Measurements from ENCODE around the gene ZNF28. TPM values are rescaled to one million over a fixed set of nuclear protein-coding genes. Genes with fewer than 3 reads are reported as not detected.
"Not testable (repeated sequence)": the region's sequence is repeated elsewhere in the genome, so short reads cannot be mapped to it uniquely, and the experiment has no call there.

ZNF28 gene
- total RNA-seq, 2 donors from 2014 or later = 10.2 to 11.6 TPM

- no peak overlapping the region for H3K27ac Mint-ChIP-seq
- no peak for DNase-seq
- H3K4me1 Mint-ChIP-seq = peaks cover 2% of the 10 kb centered on the region
- H3K9me3 ChIP-seq (ENCODE audit: control insufficient read depth, low read length, poor library complexity, severe bottlenecking) = peaks cover 6% of the 10 kb centered on the region
- H3K36me3 Mint-ChIP-seq (ENCODE audit: low read depth) = peaks cover 8% of the 10 kb centered on the region
- H3K27me3 Mint-ChIP-seq = no peaks in the 10 kb centered on the region
- no peak overlapping the region for H3K4me3 Mint-ChIP-seq
- no peak for ATAC-seq
Measured at GRCh38 chr19:52809801-52810200, 11.6 kb downstream of the ZNF28 start.

DNA sequence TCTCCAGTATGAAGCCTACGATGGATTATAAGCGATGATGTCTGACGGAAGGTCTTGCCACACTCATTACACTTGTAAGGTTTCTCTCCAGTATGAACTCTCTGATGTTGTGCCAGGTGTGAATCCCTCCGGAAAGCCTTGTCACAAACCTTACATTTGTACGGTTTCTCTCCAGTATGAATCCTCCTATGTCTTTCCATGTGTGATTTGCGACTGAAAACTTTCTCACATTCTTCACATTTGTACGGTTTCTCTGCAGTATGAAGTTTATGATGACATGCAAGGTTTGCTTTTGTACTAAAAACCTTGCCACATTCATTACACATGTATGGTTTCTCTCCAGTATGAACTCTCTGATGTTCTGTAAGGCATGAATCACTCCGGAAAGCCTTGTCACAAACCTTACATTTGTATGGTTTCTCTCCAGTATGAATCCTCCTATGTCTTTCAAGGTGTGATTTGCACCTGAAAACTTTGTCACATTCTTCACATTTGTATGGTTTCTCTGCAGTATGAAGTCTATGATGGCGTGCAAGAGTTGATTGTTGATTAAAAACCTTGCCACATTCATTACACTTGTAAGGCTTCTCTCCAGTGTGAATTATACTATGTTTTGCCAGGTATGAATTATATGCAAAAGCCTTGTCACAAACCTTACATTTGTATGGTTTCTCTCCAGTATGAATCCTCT, 21.3 kb downstream of the ZNF28 start:
- not testable (repeated sequence) for ATAC-seq, DNase-seq, H3K27ac Mint-ChIP-seq, H3K27me3 Mint-ChIP-seq, H3K4me3 Mint-ChIP-seq, H3K4me1 Mint-ChIP-seq
- H3K36me3 Mint-ChIP-seq (ENCODE audit: low read depth) = peaks cover 11% of the 10 kb centered on the region
- H3K9me3 ChIP-seq (ENCODE audit: control insufficient read depth, low read length, poor library complexity, severe bottlenecking) = peaks cover 65% of the 10 kb centered on the region

GRCh38 chr19:52789440-52789839, 32.0 kb downstream of the ZNF28 start:
- Mint-ChIP-seq H3K36me3 (ENCODE audit: low read depth) (no peaks in the 10 kb centered on the region), H3K27ac (no peak overlapping the region), H3K4me1 (peaks cover 15% of the 10 kb centered on the region), H3K27me3 (no peaks in the 10 kb centered on the region), H3K4me3 (no peak overlapping the region)
- H3K9me3 ChIP-seq (ENCODE audit: control insufficient read depth, low read length, poor library complexity, severe bottlenecking) = peaks cover 4% of the 10 kb centered on the region
- DNase-seq = no peak
- ATAC-seq = no peak

DNA sequence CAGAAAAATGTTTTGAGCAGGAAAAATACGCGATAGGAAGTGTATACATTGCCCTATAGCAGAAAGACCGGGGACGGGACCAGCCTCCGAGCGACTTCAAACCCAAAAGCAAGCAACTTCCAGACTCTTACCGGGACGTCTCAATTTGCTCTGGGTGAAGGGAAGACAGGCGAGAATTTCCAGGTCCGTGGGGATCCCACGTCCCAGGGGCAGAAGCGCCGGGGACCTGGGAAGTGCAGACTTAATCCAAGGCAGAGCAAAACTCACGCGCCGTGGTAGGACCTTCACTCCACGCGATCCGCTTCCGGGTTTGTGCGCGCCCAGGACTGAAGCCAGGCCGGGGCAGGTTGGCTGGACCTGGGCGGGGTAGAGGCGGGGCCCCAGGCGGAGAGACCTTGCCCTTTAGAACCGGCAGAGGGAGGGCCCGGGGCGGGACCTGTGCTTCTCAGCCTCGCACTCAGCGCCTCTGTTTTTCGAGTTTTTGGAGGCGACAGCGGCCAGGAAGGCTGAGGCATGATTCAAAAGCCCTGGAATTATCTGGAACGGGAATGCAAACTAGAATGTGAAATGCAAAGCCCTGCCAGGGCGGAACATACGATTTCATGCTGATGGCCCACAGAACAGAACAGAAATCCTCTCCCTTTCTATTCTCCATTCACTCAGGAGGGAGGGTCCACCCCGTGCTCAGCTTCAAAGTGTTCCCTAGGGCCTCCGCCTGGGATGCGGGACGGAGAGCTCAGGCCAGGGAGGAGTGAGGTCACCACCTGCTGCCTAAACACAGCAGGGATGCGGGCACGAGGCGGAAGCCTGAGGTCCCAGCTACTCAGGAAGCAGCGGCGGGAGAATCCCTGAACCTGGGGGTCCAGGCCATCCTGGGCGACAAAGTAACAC, 34.7 kb downstream of the ZNF28 start, which contains the start of gene ZNF600:
Gene ZNF600 (minus strand): TSS at position 328 of the 891 bp plus-strand sequence. CDS start 7,903 bp downstream, outside the sequence.
- not testable (repeated sequence) for H3K27me3 Mint-ChIP-seq; H3K36me3 Mint-ChIP-seq (ENCODE audit: low read depth); H3K9me3 ChIP-seq (ENCODE audit: control insufficient read depth, low read length, poor library complexity, severe bottlenecking)
- H3K27ac Mint-ChIP-seq = peak within 1 kb of the TSS; percentile 83
- DNase-seq = peak; percentile 44 to 69 (median 59)
- peaks cover 15% of the 10 kb centered on the region for H3K4me1 Mint-ChIP-seq
- peak; percentile 97 for ATAC-seq
- peak within 1 kb of the TSS; percentile 85 for H3K4me3 Mint-ChIP-seq

- peaks cover 4% of the 10 kb centered on the region for H3K9me3 ChIP-seq (ENCODE audit: control insufficient read depth, low read length, poor library complexity, severe bottlenecking)
- Mint-ChIP-seq H3K27me3 (no peaks in the 10 kb centered on the region), H3K4me1 (peaks cover 15% of the 10 kb centered on the region), H3K36me3 (ENCODE audit: low read depth) (peaks cover 3% of the 10 kb centered on the region), H3K27ac (peak overlapping the region; percentile 83), H3K4me3 (peak overlapping the region; percentile 85)
- DNase-seq (no peak), ATAC-seq (no peak)
Measured at GRCh38 chr19:52786078-52786463, 35.4 kb downstream of the ZNF28 start.

DNA sequence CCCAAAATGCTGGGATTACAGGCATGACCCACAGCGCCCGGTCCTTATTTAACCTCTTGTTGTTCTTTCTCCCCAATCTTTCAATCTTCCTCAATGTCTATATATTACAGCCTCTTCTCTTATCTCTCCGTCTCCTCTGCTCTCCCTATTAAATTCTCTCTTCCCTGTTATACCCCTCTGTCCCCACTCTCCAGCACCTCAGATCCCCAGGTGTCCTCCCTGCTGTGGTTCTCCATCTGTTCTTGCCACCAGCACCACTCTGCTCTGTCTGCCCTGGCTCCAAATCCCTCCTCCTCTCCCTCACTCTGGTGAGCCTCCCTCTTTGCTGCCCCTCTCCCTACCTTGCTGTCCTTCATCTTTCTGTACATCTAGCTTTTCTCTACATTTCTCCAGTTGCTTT, 35.9 kb downstream of the ZNF28 start:
- Mint-ChIP-seq H3K4me1 (peaks cover 15% of the 10 kb centered on the region), H3K27ac (peak overlapping the region; percentile 83), H3K27me3 (no peaks in the 10 kb centered on the region), H3K36me3 (ENCODE audit: low read depth) (peaks cover 3% of the 10 kb centered on the region), H3K4me3 (peak overlapping the region; percentile 85)
- peaks cover 4% of the 10 kb centered on the region for H3K9me3 ChIP-seq (ENCODE audit: control insufficient read depth, low read length, poor library complexity, severe bottlenecking)
- DNase-seq = no peak
- ATAC-seq = no peak

- not testable (repeated sequence) for H3K4me3 Mint-ChIP-seq; ATAC-seq; H3K27me3 Mint-ChIP-seq; DNase-seq; H3K9me3 ChIP-seq (ENCODE audit: control insufficient read depth, low read length, poor library complexity, severe bottlenecking); H3K36me3 Mint-ChIP-seq (ENCODE audit: low read depth)
- Mint-ChIP-seq H3K4me1 (peaks cover 13% of the 10 kb centered on the region), H3K27ac (peak overlapping the region; percentile 24)
Measured at GRCh38 chr19:52782864-52783263, 38.6 kb downstream of the ZNF28 start.

DNA sequence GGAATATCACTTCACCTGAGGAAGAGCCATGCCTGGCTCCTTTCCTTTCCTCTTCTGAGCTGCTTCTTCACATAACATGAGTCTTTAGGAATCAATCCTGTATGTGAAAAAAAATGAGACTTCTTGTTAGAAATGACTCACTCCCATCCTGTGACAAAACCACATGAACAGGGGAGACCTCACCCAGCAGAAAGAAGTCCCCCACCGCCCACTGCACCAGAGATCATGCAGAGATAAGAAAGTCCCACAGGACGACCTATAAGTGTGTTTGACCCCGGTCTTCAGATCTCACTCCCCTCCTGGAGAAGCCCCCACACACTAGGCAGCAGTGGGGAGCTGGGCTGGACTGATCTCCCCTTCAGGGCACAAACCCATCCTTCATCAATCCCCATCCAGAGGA, 42.6 kb downstream of the ZNF28 start:
- no peaks in the 10 kb centered on the region for H3K27me3 Mint-ChIP-seq
- H3K4me3 Mint-ChIP-seq = peak overlapping the region; percentile 63
- ATAC-seq = no peak
- H3K9me3 ChIP-seq (ENCODE audit: control insufficient read depth, low read length, poor library complexity, severe bottlenecking) = peaks cover 7% of the 10 kb centered on the region
- H3K27ac Mint-ChIP-seq = no peak overlapping the region
- no peaks in the 10 kb centered on the region for H3K4me1 Mint-ChIP-seq
- H3K36me3 Mint-ChIP-seq (ENCODE audit: low read depth) = peaks cover 14% of the 10 kb centered on the region
- no peak for DNase-seq

DNA sequence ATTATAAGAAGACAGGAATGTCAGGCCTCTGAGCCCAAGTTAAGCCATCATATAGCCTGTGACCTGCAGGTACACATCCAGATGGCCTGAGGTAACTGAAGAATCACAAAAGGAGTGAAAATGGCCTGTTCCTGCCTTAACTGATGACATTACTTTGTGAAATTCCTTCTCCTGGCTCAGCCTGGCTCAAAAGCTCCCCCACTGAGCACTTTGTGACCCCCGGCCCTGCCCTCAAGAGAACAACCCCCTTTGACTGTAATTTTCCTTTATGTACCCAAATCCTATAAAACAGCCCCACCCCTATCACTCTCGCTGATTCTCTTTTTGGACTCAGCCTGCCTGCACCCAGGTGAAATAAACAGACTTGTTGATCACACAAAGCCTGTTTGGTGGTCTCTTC, 65.0 kb downstream of the ZNF28 start:
- H3K27me3 Mint-ChIP-seq; H3K4me3 Mint-ChIP-seq; H3K9me3 ChIP-seq (ENCODE audit: control insufficient read depth, low read length, poor library complexity, severe bottlenecking); H3K27ac Mint-ChIP-seq; H3K4me1 Mint-ChIP-seq; DNase-seq; H3K36me3 Mint-ChIP-seq (ENCODE audit: low read depth); ATAC-seq: not testable (repeated sequence)

DNA sequence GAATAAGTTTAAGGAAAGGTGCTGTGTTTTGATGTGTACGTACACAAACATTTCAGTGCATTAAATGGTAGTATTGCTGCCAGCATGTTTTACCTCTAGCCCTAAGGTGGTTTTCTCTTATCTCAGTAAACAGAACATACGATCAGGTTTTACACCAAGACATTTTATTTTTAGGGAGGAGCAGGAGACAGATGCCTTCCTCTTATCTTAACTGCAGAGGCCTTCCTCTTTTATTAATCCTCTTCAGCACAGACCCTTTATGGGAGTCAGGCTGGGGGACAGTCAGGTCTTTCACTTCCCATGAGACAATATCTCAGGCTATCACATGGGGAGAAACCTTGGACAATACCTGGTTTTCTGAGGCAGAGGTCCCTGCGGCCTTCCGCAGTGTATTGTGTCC, 71.7 kb downstream of the ZNF28 start:
- DNase-seq (no peak), ATAC-seq (no peak)
- peaks cover 2% of the 10 kb centered on the region for H3K36me3 Mint-ChIP-seq (ENCODE audit: low read depth)
- H3K4me1 Mint-ChIP-seq = no peaks in the 10 kb centered on the region
- no peaks in the 10 kb centered on the region for H3K9me3 ChIP-seq (ENCODE audit: control insufficient read depth, low read length, poor library complexity, severe bottlenecking)
- H3K4me3 Mint-ChIP-seq = no peak overlapping the region
- H3K27ac Mint-ChIP-seq = no peak overlapping the region
- H3K27me3 Mint-ChIP-seq = no peaks in the 10 kb centered on the region

DNA sequence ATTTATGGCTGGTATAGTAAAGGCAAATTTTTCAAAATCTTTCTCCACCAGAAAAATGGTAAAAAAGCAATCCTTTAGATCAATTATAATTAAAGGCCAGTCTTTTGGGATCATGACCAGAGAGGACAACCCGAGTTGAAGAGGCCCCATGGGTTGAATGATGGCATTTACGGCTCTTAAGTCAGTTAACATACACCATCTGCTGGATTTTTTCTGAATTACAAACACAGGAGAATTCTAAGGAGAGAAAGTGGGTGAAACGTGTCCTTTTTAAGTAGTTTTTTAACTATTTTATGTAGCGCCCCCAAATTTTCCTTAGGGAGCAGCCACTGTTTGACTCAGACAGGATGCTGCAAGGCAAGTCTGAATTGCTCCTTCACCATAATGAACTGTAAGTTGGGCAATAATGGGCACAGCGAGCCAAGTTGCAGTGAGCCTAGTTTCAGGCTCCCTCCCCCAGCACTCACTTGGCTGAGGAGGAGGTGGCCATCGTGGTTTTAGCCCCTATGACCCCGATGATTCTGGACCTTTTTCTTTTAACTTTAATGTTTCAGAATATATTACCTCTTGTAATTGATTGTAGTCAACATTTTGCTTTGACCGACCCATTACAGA, 73.0 kb downstream of the ZNF28 start:
- Mint-ChIP-seq H3K4me1 (no peaks in the 10 kb centered on the region), H3K27ac (no peak overlapping the region), H3K27me3 (no peaks in the 10 kb centered on the region), H3K36me3 (ENCODE audit: low read depth) (no peaks in the 10 kb centered on the region), H3K4me3 (no peak overlapping the region)
- ATAC-seq = no peak
- DNase-seq = no peak
- no peaks in the 10 kb centered on the region for H3K9me3 ChIP-seq (ENCODE audit: control insufficient read depth, low read length, poor library complexity, severe bottlenecking)

Data from T-helper 17 cell (primary cell).